ENCODE data around the gene RCN1.
"Not testable (repeated sequence)": the region's sequence is repeated elsewhere in the genome, so short reads cannot be mapped to it uniquely, and the experiment has no call there.

RCN1 gene

DNA sequence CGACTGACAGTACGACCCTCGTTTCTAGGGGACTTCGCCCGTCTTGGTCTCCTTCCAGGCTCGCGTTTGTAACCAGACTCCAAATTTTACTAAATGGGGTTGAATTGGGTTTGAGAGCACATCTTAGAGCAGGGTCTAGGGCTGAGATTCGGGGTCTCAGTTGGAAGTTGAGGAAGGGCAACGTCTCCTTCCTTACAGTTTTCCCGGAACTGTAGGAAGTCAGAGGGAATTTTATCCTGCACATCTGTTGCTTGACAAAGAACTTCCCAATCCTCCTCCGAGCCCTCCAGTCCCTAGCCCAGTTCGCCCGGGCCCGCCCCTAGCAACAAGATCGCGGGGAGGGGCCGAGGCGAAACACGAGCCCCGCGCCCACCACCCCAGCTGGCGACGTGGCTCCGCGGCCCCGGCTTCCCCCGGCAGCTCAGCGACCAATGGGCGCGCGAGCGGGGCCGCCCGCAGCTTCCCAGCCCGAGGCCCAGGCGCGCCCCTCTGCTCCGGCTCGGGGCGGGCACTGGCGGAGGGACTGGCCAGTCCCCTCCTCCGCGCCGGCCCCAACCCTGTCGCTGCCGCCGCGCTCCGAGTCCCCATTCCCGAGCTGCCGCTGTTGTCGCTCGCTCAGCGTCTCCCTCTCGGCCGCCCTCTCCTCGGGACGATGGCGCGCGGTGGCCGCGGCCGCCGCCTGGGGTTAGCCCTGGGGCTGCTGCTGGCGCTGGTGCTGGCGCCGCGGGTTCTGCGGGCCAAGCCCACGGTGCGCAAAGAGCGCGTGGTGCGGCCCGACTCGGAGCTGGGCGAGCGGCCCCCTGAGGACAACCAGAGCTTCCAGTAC, at the start of gene RCN1:
Gene RCN1, plus strand, starts transcription at position 530 of the 826 bp plus-strand sequence. Its CDS starts 123 bp downstream, at position 653.
- FAIRE-seq: no peak

DNA sequence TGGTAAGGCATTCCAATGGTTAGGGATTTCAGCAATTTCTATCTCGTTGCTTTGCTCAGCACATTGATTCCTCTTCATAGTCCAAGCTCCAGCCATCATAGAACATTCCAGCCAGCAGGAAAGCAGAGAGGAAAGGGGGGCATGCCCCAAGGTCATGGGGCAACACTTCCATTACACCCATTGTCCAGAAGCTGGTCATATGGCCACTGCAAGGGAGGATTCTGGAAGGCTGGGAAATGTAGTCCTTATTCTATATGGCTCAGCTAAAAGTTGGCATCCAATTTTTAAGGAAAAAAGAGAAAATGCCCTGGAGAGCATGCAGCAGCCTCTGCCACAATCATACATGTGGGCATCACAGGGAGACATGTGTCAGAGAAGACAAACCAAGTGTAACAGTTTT, 47.1 kb upstream of the RCN1 start:
- no peak for FAIRE-seq

DNA sequence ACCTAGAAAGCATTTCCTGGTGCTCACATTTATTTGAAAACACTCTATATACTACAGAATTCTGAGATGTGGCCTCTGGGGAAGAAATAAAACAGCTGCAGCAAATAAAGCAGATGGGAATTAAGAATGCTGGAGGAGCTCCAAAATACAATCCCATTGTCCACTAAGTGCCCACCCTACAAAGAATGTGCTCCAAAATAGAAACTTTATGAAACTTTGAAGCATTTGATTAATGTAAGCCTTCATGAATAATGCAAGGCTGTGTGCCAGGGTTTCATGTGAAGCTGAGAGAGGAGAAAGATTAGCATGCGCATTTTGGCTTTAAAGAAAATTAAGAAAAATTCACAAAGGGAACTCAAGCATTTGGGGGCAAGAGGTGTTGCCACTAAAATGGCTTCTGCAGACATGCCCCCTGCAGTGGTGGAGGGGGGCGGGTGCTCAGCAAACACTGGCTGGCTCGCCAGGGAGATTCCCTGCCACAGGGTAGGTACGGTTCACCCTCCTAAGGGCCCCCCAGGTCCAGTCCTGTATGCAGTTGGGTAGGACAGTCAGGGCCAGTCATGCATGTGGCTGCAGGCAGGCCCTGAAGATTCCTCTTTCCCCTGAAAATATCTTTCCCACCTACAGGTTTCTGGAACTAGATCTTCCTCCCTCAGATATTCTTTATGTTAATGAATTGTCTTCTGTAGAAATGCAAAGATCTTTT, 46.6 kb upstream of the RCN1 start:
- no peak for FAIRE-seq

DNA sequence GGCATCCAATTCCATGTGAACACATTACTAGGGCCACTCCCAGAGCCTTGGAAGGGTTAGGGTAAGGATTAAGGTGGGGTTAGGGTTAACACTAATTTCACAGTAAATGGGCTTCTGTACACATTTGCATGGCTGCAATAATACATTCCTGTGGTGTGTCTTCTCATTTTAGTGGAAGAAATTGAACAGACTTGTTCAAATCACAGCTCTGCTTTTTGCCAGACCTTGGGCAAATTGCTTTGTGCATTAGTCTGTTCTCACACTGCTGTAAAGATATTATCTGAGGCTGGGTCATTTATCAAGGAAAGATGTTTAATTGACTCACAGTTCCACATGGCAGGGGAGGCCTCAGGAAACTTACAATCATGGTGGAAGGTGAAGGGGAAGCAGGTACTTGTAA, 45.4 kb upstream of the RCN1 start:
- FAIRE-seq: no peak

DNA sequence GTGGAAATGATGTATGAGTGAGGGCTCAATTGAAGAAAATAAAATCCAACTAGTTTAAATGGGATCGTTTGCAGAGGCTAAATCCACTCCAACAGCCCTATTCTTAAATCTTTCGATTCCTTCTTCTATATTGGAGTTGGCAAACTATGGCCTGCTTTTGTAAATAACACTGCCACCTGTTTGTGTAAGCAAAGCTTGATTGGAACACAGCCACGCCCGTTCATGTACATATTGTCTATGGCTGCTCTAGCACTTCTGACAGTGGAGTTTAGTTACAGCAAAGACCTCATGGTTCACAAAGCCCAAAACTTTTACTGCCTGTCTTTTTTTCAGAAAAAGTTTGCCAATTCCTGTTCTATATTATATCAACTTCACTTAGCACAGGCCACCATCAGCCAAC, 40.6 kb upstream of the RCN1 start:
- FAIRE-seq: no peak

DNA sequence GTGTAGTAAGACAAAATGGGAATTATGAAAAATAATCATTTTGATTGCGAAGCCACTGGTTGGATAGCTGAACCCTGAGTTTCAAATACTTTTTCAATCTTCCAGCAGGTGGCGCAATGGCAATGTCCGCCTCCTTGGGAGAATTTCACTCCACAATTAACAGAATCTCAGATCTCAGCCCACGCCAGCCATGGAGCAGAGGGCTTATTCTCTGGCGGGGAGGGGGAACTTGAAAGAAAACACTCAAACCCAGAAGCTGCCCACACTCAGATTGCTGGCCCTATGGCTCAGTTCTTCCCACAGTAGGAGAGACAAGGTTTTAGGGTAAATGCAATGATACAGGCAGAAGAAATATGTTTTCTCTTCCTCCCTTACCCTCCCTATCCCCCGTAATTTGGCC, 38.7 kb upstream of the RCN1 start:
- FAIRE-seq: no peak

DNA sequence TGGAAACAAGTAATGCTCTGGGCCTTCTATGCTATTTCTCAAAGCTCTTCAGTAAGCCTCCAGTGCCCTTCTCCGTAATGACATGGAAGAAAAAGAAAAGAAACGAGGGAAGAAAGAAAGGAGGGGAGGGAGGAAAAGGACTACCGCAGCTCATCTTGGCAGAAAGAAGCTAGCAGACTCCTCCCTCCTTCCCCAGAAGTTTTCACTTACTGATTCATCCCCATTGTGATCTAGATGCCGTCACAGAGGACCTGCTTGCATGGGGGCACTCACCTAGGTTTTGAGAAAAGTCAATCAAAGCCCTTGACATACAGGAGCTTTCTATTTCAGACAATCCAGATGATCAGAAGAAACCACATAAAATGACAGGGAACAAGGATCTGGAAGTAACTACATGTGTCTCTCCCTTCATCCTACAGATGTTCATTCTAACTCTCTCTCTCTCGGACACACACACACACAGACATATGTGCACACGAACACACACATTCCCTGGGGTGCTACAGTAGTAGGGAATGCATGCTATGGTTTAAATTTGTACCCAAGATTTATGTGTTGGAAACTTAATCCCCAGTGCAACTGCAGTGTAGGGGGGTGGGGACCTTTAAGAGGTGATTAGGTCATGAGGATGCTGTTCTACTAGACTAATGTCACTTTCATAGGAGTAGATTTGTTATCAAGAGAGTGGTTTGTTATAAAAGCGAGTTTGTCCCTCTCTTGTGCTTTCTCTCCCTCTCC, 37.6 kb upstream of the RCN1 start:
- no peak for FAIRE-seq

DNA sequence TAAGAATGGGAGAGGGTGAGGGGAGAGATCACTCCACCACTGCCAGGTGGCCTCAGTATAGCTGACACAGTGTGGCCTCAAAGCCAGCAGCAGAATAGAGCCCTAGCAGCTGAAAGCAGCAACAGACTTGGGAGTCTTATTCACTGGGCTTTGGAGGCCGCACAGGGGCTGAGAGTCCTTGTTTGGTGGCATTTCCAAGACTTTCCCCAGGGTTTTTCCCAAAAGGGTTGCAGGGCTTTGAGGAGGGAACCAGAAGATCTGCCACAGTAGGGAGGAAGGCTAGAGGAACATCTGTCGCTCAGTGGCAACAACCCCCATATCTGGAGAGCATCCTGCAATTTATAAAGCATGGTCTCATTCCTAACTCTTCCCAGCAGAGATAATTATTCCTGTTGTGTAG, 35.0 kb upstream of the RCN1 start:
- no peak for FAIRE-seq

DNA sequence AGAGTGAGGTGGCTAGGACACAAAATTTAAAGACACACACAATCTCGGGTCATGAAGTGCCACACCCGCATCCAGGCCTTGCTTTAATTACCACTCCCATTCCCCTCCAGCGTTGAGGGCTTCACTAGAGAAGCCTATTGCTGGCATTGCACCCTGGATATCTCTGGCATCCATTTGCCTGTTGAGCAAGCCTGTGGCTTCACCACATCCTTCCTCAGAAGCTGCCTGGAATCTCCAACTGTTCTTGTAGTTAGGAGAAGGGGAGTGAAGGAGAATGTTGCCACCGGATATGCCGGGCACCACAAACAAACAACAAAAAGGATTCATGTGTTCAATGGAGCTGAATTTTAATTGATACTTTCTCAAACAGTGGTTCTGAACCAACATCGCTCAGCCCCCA, 34.4 kb upstream of the RCN1 start:
- FAIRE-seq: no peak

DNA sequence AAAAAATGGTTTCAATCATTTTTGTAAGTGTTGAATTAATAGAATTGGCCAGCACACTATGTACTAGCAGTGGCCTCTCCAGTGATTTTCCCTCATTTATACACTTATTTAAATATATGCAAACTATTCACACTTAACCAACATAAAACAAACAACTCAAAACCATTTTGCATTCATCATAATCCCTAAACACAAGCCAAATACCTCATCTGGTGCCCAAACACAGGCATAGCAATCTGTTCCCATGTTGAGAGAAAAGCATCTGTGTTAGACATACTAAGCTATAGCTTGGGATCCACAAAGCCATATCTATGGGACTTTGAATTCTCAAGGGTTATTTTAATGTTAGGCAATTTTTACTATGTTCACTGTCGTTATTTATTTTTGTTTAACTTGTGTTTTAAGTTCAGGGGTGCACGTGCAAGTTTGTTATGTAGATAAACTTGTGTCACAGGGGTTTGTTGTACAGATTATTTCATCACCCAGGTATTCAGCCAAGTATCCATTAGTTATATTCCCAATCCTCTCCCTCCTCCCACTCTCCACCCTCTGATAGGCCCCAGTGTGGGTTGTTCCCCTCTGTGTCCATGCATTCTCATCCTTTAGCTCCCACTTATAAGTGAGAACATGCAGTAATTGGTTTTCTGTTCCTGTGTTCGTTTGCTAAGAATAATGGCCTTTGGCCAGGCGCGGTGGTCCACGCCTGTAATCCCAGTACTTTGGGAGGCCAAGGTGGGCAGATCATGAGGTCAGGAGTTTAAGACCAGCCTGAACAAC, 31.0 kb upstream of the RCN1 start:
- FAIRE-seq: no peak

DNA sequence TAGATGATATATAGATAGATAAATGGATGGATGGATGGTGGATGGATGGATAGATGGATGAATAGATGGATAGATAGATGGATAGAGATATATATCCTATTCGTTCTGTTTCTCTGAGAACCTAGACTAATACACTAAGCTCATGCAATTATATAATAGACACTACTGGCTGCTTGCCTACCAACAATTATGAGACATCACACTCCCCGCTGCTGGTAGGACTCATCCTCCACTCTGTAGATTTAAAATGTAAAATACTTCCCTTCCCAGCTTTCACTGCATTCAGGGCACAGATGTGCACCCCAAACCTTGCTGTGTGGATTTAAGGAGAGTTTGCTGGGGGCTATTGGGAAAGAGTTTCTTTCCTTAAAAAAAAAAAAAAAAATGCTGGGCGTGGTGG, 28.3 kb upstream of the RCN1 start:
- no peak for FAIRE-seq

DNA sequence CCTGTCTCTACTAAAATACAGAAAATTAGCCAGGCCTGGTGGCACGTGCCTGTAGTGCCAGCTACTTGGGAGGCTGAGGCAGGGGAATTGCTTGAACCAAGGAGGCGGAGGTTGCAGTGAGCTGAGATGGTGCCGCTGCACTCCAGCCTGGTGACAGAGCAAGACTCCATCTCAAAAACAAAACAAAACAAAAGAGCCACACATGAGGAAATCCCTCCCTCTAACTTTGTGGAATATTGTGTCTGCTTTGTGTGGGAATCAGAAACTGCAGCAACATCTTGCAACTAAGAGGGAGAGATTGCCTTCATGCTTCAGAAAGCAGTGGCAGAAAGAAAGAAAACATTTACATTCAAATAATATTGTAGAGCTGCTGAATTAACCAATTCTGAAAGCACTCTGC, 27.8 kb upstream of the RCN1 start:
- not testable (repeated sequence) for FAIRE-seq

DNA sequence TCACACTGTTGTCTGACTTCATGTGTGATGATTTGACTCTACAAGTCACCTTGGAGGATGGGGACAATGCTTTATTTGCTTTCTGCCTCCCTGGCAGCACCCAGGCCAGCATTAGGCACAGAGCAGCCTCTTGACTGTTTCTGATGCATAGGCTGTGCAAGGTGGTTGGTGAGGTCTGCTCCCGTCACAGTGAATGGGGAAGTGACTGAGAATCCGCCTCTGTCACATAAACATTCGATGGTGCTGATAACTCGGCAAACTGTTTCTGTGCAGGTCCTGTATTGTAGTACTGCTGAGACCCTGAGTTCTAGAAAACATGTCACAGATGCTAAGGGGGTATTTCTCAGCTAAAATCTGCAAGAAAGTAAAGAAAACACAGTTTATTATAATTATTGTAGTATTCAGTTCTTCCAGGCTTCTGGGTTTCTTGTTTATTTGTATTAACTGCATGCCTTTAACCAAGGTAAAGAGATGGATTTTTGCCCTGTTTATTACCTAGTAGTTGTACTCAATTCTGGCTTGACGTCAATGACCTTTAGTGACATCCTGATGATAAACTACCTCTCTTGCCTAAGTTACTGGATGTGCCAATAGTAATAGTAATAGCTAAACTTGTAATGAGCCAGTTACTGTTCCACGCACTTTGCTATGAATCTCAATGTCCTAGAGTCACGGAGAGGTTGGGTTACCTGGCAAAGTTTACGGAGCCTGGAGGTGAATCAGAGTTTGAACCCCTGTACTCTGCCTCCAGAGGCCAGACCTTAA, 24.8 kb upstream of the RCN1 start:
- FAIRE-seq: no peak

DNA sequence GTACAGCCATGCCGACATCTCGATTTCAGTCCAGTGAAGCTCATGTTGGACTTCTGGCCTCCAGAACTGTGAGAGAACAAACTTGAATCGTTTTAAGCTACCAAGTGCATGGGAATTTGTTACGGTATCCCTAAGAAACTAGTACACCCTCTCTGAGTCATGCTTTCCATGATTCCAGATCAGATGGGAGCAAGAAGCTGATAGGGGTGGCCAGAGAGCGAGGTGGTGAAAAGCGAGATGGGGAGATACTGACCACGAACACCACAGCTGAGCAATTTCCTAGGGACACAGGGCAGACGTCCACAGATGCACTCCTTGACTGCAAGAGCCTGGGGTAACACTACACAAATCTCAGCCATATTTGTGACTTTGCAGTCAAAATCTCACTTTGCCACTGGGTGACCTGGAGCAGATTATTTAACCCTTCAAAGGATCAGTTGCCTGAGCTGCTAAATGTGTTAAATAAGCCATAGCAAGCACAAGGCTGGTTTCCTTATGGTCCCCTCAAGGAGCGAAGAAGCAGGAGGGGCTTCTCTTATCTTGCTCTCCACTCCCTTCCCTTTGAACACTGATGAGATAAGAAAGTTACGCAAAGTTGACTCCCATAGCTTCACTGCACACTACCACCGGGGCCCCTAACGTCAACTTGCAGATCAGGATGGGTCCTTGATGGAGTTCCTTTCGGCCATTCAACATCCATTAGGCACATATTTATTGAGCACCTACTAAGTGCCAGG, 22.6 kb upstream of the RCN1 start:
- FAIRE-seq: no peak

DNA sequence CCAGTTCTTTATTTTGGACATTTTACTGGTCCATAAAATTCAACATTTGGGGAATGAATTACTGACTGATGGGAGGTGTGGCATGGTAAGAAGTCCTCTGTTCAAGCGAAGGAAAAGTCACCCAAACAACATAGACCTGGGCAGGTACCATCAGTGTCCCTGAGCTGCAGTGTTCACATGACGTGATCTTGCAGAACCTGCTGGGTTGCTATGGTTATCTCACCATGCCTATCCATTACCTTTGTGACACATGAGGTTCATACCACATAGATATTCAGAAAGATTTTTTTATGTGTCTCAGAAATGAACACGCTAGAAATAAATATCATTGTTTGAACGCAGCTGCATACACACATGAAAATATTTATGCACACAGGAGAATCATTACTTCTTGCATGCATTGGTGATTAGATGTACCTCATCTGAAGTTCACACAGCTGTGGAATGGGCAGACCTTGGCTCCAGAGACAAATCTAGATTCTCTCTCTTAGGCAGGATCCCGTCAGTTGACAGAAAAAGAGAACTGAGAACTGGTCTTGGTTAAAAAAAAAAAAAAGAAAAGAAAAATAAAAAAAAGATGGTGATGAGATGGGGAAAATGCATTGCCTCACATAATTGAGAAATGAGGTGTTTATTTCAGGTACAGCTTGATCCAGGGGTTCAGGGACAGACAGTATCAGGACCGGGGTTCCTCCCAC, 21.4 kb upstream of the RCN1 start:
- no peak for FAIRE-seq

DNA sequence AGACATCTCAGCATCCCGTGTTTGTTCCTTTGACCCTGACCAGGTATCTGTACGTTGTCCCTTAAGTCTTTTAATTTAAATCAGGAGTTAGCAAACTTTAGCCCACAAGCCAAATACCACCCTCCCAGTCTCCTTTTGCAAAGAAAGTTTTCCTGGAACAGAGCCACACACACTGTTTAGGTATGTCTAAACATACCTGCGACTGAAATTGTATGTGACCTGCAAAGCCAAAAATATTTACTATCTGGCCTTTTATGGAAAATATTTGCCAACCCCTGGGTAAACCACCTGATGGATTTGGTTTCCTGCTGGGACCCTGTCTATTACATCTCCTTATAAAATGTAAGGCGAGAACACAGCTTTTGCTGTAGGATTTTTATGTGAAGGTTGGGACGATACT, 20.2 kb upstream of the RCN1 start:
- FAIRE-seq: no peak

DNA sequence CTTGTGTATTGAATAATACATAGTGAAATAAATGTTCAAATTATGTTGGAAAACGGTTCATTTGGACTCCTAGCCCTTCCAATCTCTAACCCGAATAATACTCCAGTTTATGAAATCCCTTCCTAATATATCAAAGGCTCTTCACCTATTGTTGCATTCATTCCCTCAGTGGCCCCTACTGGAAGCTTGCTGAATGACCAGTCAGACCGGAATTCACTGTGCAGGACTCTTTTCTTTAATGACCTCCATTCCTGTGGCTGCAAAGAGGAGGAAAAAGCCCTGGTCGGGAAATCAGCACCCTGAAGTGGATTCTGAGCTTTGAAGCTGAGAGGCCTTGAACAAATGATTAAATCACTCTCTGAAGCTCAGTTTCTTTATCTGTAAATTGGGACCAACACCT, 19.1 kb upstream of the RCN1 start:
- no peak for FAIRE-seq

DNA sequence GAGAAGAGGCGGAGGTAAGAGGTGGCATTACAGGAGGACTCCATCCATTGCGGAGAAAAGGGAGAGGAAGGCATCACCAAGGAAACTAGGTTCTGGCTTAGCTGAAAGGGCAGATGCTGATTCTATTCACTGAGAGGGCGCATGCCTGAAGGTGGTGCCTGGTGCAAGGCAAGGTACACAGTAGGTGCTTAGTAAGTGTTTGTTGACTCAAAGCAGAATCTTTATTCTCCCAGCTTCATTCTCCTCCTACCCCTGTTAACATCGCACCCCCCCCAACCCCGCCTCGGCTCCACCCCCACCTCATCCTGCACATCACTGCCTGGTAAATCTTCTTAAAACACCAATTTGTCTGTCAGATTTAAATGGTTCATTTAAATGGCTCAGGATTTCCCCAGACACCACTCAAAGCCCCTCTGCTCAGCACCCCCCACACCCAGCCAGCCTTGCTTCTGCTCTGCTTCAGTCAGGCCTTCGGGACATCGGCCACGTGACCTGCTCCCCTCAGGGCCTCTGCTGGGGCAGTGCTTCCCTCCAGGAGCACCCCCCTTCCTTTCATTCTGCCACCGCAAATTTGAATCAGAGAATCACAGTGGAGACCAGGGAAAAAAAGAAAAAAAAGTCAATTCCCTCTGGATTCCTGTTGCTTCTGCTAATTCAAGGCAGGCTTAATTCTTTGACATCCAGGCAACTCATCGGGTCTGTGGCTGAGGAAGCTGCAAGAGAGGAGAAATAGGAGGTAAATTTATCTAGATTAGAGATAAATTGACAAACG, 17.8 kb upstream of the RCN1 start:
- no peak for FAIRE-seq

DNA sequence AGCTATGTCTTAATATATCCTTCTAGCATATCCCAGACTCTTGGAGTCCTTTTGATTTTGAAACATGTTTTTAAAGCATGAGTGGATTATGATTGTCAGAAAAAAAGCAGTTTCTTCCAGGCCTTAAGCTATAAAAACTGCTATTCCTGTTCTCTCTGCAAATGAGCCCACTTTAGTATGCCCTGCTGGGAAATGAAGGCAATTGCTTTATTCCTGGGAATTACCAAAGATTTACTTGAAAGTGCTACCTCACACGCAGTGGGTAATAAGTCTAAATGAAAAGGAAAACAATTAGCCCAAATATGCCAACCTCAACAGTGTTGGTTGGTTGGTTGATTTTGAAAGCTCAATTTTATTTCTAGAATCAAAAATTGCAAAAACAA, 17.2 kb upstream of the RCN1 start:
- FAIRE-seq: no peak

DNA sequence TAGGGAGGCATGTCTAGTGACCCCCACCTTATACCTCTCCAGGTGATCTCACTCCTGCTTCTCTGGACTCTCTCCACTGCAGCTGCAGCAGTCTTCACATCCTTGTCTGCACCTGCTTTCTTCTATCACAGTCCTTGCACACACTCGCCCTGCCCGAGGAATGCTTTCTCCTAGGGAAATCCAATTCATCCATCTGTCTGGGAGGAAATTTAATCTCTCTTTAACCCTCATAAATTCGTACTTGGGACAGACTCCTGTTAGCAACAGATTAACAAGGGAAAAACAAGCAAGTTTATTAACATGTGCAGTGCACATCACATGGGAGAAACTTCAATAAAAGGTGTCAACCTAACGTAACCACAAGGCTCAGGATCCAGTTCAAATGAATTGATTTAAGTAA, 11.3 kb upstream of the RCN1 start:
- no peak for FAIRE-seq

Measured in G401.6 (cell line).